K562 (cell line): ENCODE measurements around the gene CNNM3. TPM values are rescaled to one million over a fixed set of nuclear protein-coding genes. Genes with fewer than 3 reads are reported as not detected.
A peak's percentile ranks its signal among the peaks of the same experiment; 100 is the strongest.

Experiments
- CHD1 ChIP-seq: fragments of 200-600 bp; sonication (generic); IDR thresholded peaks from one replicate; pipeline ENCODE4 v1.6.1; 2012; ENCODE audit warnings: mild to moderate bottlenecking, moderate library complexity, low read length, inconsistent platforms
- ETV1 ChIP-seq: fragments of 450-650 bp; conservative IDR thresholded peaks from 2 replicates; pipeline ENCODE4 v1.6.1; 2016; ENCODE audit warnings: missing genetic modification characterization, control low read depth, low read depth, missing compliant biosample characterization
- IFI16 ChIP-seq: fragments of 250-450 bp; sonication (Bioruptor Pico); IDR thresholded peaks from 2 replicates; pipeline ENCODE4 v2.1.2; 2022; ENCODE audit warnings: mild to moderate bottlenecking, inconsistent platforms
- MCM3 ChIP-seq: fragments of 450-650 bp; IDR thresholded peaks from 2 replicates; pipeline ENCODE4 v1.6.1; 2016
- NELFE ChIP-seq: IDR thresholded peaks from 2 replicates; pipeline ENCODE4 v1.6.1; 2011; ENCODE audit warnings: mild to moderate bottlenecking; ENCODE audit not compliant: insufficient read depth, insufficient read length
- NFE2 ChIP-seq: IDR thresholded peaks from 2 replicates; pipeline ENCODE4 v1.6.1; 2014; ENCODE audit warnings: antibody characterized with exemption, low read depth
- NFIX ChIP-seq: fragments of 250-450 bp; sonication (Bioruptor Pico); IDR thresholded peaks from 2 replicates; pipeline ENCODE4 v1.4.0; 2020; ENCODE audit warnings: low read depth, mild to moderate bottlenecking, moderate library complexity
- NR2C2 ChIP-seq, 2 experiments: fragments of 200-800 bp in 1 of 2; sonication (Bioruptor generic) in 1 of 2; sonication (generic) in 1 of 2; formaldehyde crosslinking in 1 of 2; IDR thresholded peaks; 2 replicates each; pipeline versions ENCODE4 v1.6.1 to v1.8.0; 2016 to 2022; ENCODE audit warnings: mild to moderate bottlenecking in 1 of 2, missing compliant biosample characterization in 1 of 2, missing genetic modification characterization in 1 of 2, missing genetic modification reagents in 1 of 2
- POLR2G ChIP-seq: fragments of 200-400 bp; formaldehyde crosslinking; IDR thresholded peaks from 2 replicates; pipeline ENCODE4 v1.6.1; 2017; ENCODE audit warnings: low read depth, mild to moderate bottlenecking, antibody characterized with exemption, low read length, moderate library complexity
- PRMT5 ChIP-seq: sonication (generic); formaldehyde crosslinking; IDR thresholded peaks from 2 replicates; pipeline ENCODE4 v1.5.0; 2020; ENCODE audit warnings: missing genetic modification reagents
- RUNX1 ChIP-seq: sonication (generic); IDR thresholded peaks from 2 replicates; pipeline ENCODE4 v1.6.1; 2016; ENCODE audit warnings: antibody characterized with exemption, low read depth
- SMARCE1 ChIP-seq: fragments of 450-650 bp; IDR thresholded peaks from 2 replicates; pipeline ENCODE4 v1.7.1; 2016; ENCODE audit warnings: mild to moderate bottlenecking
- TSHZ1 ChIP-seq: fragments of 250-450 bp; sonication (Bioruptor Pico); IDR thresholded peaks from 2 replicates; pipeline ENCODE4 v1.4.0; 2020; ENCODE audit warnings: mild to moderate bottlenecking, moderate library complexity
- ZBTB9 ChIP-seq: fragments of 450-650 bp; formaldehyde crosslinking; IDR thresholded peaks from 2 replicates; pipeline ENCODE4 v1.4.0; 2020; ENCODE audit warnings: mild to moderate bottlenecking, moderate library complexity
- ZKSCAN3 ChIP-seq: fragments of 250-450 bp; sonication (Bioruptor Pico); IDR thresholded peaks from 2 replicates; pipeline ENCODE4 v1.4.0; 2020
- ZNF197 ChIP-seq: fragments of 200-800 bp; sonication (Bioruptor generic); IDR thresholded peaks from 2 replicates; pipeline ENCODE4 v1.6.1; 2016; ENCODE audit warnings: low read depth, missing genetic modification characterization, missing compliant biosample characterization
- ZNF717 ChIP-seq: fragments of 250-450 bp; sonication (Bioruptor Pico); IDR thresholded peaks from 2 replicates; pipeline ENCODE4 v1.5.0; 2021
- ZNF778 ChIP-seq: fragments of 450-650 bp; formaldehyde crosslinking; IDR thresholded peaks from 2 replicates; pipeline ENCODE4 v1.4.0; 2020; ENCODE audit warnings: mild to moderate bottlenecking, moderate library complexity
- polyA plus RNA-seq, 8 experiments: library from polyadenylated mRNA; depleted of rRNA in 4 of 8; stranded (reverse) in 5 of 8; unstranded in 3 of 8; fragments of >200 nt; fragmentation: Nextera tagmentation in 2 of 8; fragmentation: Illumina TruSeq in 1 of 8; extraction: Ambion mirVana in 2 of 8; extraction: Trizol in 1 of 8; gene quantifications; 2 replicates each; pipeline versions ENCODE4 v1.2.1 to v1.2.3, GENCODE V29; 2011 to 2014; ENCODE audit warnings: inconsistent platforms in 1 of 8, missing spikeins in 1 of 8
- total RNA-seq, 7 experiments: library from RNA; depleted of rRNA in 6 of 7; stranded (reverse); fragments of >200 nt in 6 of 7; fragmentation: Illumina TruSeq in 2 of 7; extraction: Trizol in 2 of 7; gene quantifications; 2 replicates each; pipeline versions ENCODE4 v1.2.1 to v1.2.3, GENCODE V29; 2011 to 2021; ENCODE audit warnings: low replicate concordance in 1 of 7
- TF ChIP-seq, protein P1 (sequence below): sonication (generic); formaldehyde crosslinking; IDR thresholded peaks from 2 replicates; pipeline ENCODE4 v1.8.0; 2022; ENCODE audit warnings: mild to moderate bottlenecking, low read depth, missing genetic modification reagents
- TF ChIP-seq, protein P2 (sequence below), 2 experiments: fragments of 450-650 bp in 1 of 2; IDR thresholded peaks; 2 replicates each; pipeline ENCODE4 v1.6.1; 2011 to 2017; ENCODE audit warnings: low read depth in 2 of 2, antibody characterized with exemption in 1 of 2, borderline replicate concordance in 1 of 2, low read length in 1 of 2, mild to moderate bottlenecking in 1 of 2, mixed read lengths in 1 of 2; ENCODE audit not compliant: control insufficient read depth in 1 of 2

CNNM3 gene
- total and polyA plus RNA-seq, 9 of the 15 experiments (the other 6 are each of a cell fraction or from before 2014, with no cell fraction given): 1.4 to 16.9 (median 6.5) TPM

GRCh38 chr2:96816127-96816835 lies at the start of gene CNNM3 (continued):
- no peak for TF ChIP-seq RUNX1
- TF ChIP-seq SMARCE1: no peak
- no peak for TF ChIP-seq CHD1
- no peak for TF ChIP-seq ZNF778
- TF ChIP-seq TSHZ1 (CRISPR knock-in tag): no peak
- no peak for TF ChIP-seq ZNF717 (CRISPR knock-in tag)
- TF ChIP-seq MCM3: no peak
- no peak for TF ChIP-seq ZKSCAN3 (CRISPR knock-in tag)
- no peak for TF ChIP-seq IFI16 (CRISPR knock-in tag)
- no peak for TF ChIP-seq NFIX
- TF ChIP-seq ZBTB9 (CRISPR knock-in tag): peak; percentile 15; the same call in 1 of the 2 replicates
- peak; percentile 93 for TF ChIP-seq POLR2G
- no peak for TF ChIP-seq ETV1
- TF ChIP-seq, protein P1, sequence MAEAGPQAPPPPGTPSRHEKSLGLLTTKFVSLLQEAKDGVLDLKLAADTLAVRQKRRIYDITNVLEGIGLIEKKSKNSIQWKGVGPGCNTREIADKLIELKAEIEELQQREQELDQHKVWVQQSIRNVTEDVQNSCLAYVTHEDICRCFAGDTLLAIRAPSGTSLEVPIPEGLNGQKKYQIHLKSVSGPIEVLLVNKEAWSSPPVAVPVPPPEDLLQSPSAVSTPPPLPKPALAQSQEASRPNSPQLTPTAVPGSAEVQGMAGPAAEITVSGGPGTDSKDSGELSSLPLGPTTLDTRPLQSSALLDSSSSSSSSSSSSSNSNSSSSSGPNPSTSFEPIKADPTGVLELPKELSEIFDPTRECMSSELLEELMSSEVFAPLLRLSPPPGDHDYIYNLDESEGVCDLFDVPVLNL: no peak
- no peak for TF ChIP-seq NELFE
- no peak for TF ChIP-seq NR2C2 (CRISPR knock-in tag; IDR thresholded peaks at IDR 0.05)
- TF ChIP-seq NR2C2 (tag; IDR thresholded peaks at IDR 0.05): peak; percentile 6
- no peak for TF ChIP-seq NFE2
- no peak for TF ChIP-seq ZNF197 (CRISPR knock-in tag)
- TF ChIP-seq, protein P2, sequence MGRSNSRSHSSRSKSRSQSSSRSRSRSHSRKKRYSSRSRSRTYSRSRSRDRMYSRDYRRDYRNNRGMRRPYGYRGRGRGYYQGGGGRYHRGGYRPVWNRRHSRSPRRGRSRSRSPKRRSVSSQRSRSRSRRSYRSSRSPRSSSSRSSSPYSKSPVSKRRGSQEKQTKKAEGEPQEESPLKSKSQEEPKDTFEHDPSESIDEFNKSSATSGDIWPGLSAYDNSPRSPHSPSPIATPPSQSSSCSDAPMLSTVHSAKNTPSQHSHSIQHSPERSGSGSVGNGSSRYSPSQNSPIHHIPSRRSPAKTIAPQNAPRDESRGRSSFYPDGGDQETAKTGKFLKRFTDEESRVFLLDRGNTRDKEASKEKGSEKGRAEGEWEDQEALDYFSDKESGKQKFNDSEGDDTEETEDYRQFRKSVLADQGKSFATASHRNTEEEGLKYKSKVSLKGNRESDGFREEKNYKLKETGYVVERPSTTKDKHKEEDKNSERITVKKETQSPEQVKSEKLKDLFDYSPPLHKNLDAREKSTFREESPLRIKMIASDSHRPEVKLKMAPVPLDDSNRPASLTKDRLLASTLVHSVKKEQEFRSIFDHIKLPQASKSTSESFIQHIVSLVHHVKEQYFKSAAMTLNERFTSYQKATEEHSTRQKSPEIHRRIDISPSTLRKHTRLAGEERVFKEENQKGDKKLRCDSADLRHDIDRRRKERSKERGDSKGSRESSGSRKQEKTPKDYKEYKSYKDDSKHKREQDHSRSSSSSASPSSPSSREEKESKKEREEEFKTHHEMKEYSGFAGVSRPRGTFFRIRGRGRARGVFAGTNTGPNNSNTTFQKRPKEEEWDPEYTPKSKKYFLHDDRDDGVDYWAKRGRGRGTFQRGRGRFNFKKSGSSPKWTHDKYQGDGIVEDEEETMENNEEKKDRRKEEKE (IDR thresholded peaks at IDR 0.05; ENCODE audit: borderline replicate concordance in 1 of 2, control insufficient read depth in 1 of 2, low read depth in 2 of 2, low read length in 1 of 2): no peak
- no peak for TF ChIP-seq PRMT5
